IMR-90 (cell line): Measurements from ENCODE around the gene PAK4. TPM values are rescaled to one million over a fixed set of nuclear protein-coding genes. Genes with fewer than 3 reads are reported as not detected.

Experiments used
- ATAC-seq: fragments of 200-7000 bp; cut with Tn5 transposase; 2 replicates; pipeline ENCODE4 v1.9.1; 2020; ENCODE audit warnings: low read depth, mild to moderate bottlenecking, moderate library complexity
- BruUV-seq: library from RNA; stranded (reverse); fragments of 400-500 nt; replicated peaks from 2 replicates; lab custom pipeline; 2021; lab: Mats Ljungman, UMichigan
- CTCF ChIA-PET: fragments of 300-600 bp; formaldehyde crosslinking; extraction: SDS; loops from one replicate; lab custom pipeline; 2021; ENCODE audit warnings: antibody characterized with exemption; lab: Yijun Ruan, JAX
- POLR2A ChIA-PET: fragments of 300-600 bp; sonication (Branson Sonifier 250); formaldehyde crosslinking; loops from one replicate; lab custom pipeline; 2022; ENCODE audit warnings: antibody characterized with exemption; ENCODE audit not compliant: unreplicated experiment; lab: Charles Lee
- DNase-seq: peaks from one replicate; pipeline ENCODE4 v3.0.0; 2013
- H2AFZ ChIP-seq: replicated peaks from 2 replicates; pipeline ENCODE3; 2013; ENCODE audit warnings: low read length, mild to moderate bottlenecking; ENCODE audit not compliant: poor library complexity
- H2AK5ac ChIP-seq: 2 replicates; pipeline ENCODE4 v1.6.1; 2013; ENCODE audit warnings: low read depth, low read length, inconsistent platforms
- H2AK9ac ChIP-seq: replicated peaks from 2 replicates; pipeline ENCODE3; 2013; ENCODE audit warnings: mild to moderate bottlenecking, low read depth, low read length, moderate library complexity; ENCODE audit not compliant: poor library complexity
- H2BK120ac ChIP-seq: 2 replicates; pipeline ENCODE4 v1.6.1; 2013; ENCODE audit warnings: low read depth, low read length, inconsistent platforms
- H2BK15ac ChIP-seq: 3 replicates; pipeline ENCODE4 v1.6.1; 2013; ENCODE audit warnings: low read depth, low read length, inconsistent platforms
- H2BK20ac ChIP-seq: 2 replicates; pipeline ENCODE4 v1.6.1; 2013; ENCODE audit warnings: low read depth, mild to moderate bottlenecking, inconsistent platforms, low read length, moderate library complexity
- H2BK5ac ChIP-seq: 2 replicates; pipeline ENCODE4 v1.6.1; 2013; ENCODE audit warnings: mild to moderate bottlenecking, low read depth, low read length, inconsistent platforms; ENCODE audit not compliant: poor library complexity, severe bottlenecking
- H3K14ac ChIP-seq: replicated peaks from 2 replicates; pipeline ENCODE4 v1.6.1; 2013; ENCODE audit warnings: low read depth, low read length, inconsistent platforms
- H3K18ac ChIP-seq: 2 replicates; pipeline ENCODE4 v1.6.1; 2013; ENCODE audit warnings: low read depth, low read length, control low read depth
- H3K23ac ChIP-seq: 2 replicates; pipeline ENCODE4 v1.6.1; 2013; ENCODE audit warnings: low read depth, low read length, inconsistent platforms
- H3K27ac ChIP-seq: 2 replicates; pipeline ENCODE4 v1.5.1; 2013; ENCODE audit warnings: mild to moderate bottlenecking, control low read depth, low read length; ENCODE audit not compliant: insufficient read depth
- H3K27me3 ChIP-seq: 2 replicates; pipeline ENCODE4 v1.6.1; 2013; ENCODE audit warnings: low read length; ENCODE audit not compliant: control insufficient read depth, insufficient read depth
- H3K36me3 ChIP-seq: 2 replicates; pipeline ENCODE4 v1.6.1; 2013; ENCODE audit warnings: low read length, mixed read lengths; ENCODE audit not compliant: control insufficient read depth, insufficient read depth
- H3K4ac ChIP-seq: 2 replicates; pipeline ENCODE4 v1.6.1; 2013; ENCODE audit warnings: low read depth, low read length, inconsistent platforms
- H3K4me1 ChIP-seq: 2 replicates; pipeline ENCODE4 v1.6.1; 2013; ENCODE audit warnings: low read length, mixed read lengths; ENCODE audit not compliant: control insufficient read depth, insufficient read depth
- H3K4me2 ChIP-seq: 2 replicates; pipeline ENCODE4 v1.6.1; 2013; ENCODE audit warnings: low read depth, mild to moderate bottlenecking, control low read depth, low read length, moderate library complexity
- H3K4me3 ChIP-seq: 2 replicates; pipeline ENCODE4 v1.5.1; 2013; ENCODE audit warnings: low read depth, mild to moderate bottlenecking, control low read depth, low read length, moderate library complexity; ENCODE audit not compliant: insufficient read depth
- H3K56ac ChIP-seq: 2 replicates; pipeline ENCODE4 v1.6.1; 2013; ENCODE audit warnings: low read length, inconsistent platforms; ENCODE audit not compliant: insufficient read depth; ENCODE audit errors: extremely low read depth
- H3K79me1 ChIP-seq, 2 experiments: 2 replicates each; pipeline ENCODE4 v1.6.1; 2013; ENCODE audit warnings: low read length in 2 of 2, inconsistent platforms in 1 of 2, low read depth in 1 of 2
- H3K9ac ChIP-seq: 2 replicates; pipeline ENCODE4 v1.6.1; 2013; ENCODE audit warnings: low read depth, low read length, control low read depth
- H3K9me1 ChIP-seq: 2 replicates; pipeline ENCODE4 v1.6.1; 2013; ENCODE audit warnings: low read length, inconsistent platforms; ENCODE audit not compliant: insufficient read depth
- H3K9me3 ChIP-seq: 2 replicates; pipeline ENCODE4 v1.6.1; 2013; ENCODE audit warnings: low read length; ENCODE audit not compliant: control insufficient read depth, insufficient read depth
- H4K20me1 ChIP-seq: 2 replicates; pipeline ENCODE4 v1.6.1; 2013; ENCODE audit warnings: low read length, inconsistent platforms; ENCODE audit not compliant: insufficient read depth
- H4K5ac ChIP-seq: 2 replicates; pipeline ENCODE4 v1.6.1; 2013; ENCODE audit warnings: mild to moderate bottlenecking, low read depth, low read length, control low read depth
- H4K8ac ChIP-seq, 2 experiments: 2 replicates each; pipeline ENCODE4 v1.6.1; 2013; ENCODE audit warnings: low read depth in 2 of 2, low read length in 2 of 2, control low read depth in 1 of 2, inconsistent platforms in 1 of 2
- H4K91ac ChIP-seq: 2 replicates; pipeline ENCODE4 v1.6.1; 2013; ENCODE audit warnings: low read depth, low read length, inconsistent platforms; ENCODE audit not compliant: insufficient read depth
- CTCF ChIP-seq: conservative IDR thresholded peaks from 2 replicates; pipeline ENCODE4 v1.5.1; 2012; ENCODE audit warnings: mild to moderate bottlenecking, low read depth, low read length, improper control_type of control experiment
- ELK1 ChIP-seq: fragments of 150-350 bp; IDR thresholded peaks from 2 replicates; pipeline ENCODE4 v1.6.1; 2016; ENCODE audit warnings: low read depth, mild to moderate bottlenecking, low read length, moderate library complexity, borderline replicate concordance
- MXI1 ChIP-seq: IDR thresholded peaks from 2 replicates; pipeline ENCODE4 v1.6.1; 2012; ENCODE audit warnings: low read depth, mild to moderate bottlenecking, low read length, moderate library complexity, borderline replicate concordance
- POLR2A ChIP-seq: IDR thresholded peaks from 2 replicates; pipeline ENCODE4 v1.6.1; 2012; ENCODE audit warnings: mild to moderate bottlenecking, low read depth, low read length
- RAD21 ChIP-seq: IDR thresholded peaks from 2 replicates; pipeline ENCODE4 v1.6.1; 2012; ENCODE audit warnings: low read length, improper control_type of control experiment
- WGBS, 2 experiments: methylation state at CpG; one replicate each; pipeline versions ENCODE4 v1.1.5 to v1.1.7; 2013; ENCODE audit warnings: missing lambda C conversion rate in 2 of 2; ENCODE audit not compliant: insufficient read length in 1 of 2; ENCODE audit errors: extremely low coverage in 2 of 2; 5-methylcytosine and 5-hydroxymethylcytosine counted together
- dilution Hi-C: fragments of 300-500 bp; cut with HindIII; formaldehyde crosslinking; loops from one replicate; pipeline ENCODE4 v1.14.3; 2018; ENCODE audit warnings: low sequenced_read_pairs; ENCODE audit not compliant: unreplicated experiment
- in situ Hi-C: fragments of 300-500 bp; cut with MboI; formaldehyde crosslinking; loops from 3 replicates; pipeline ENCODE4 v1.14.3; 2019; ENCODE audit warnings: low sequenced_read_pairs, inconsistent platforms, mixed read lengths
- intact Hi-C: fragments of 100-400 bp; cut with micrococcal nuclease; formaldehyde crosslinking; loops from 2 replicates; pipeline ENCODE4 v1.10.0; 2022
- polyA plus RNA-seq, 3 experiments: library from polyadenylated mRNA; depleted of rRNA; stranded (reverse); fragments of >200 nt; gene quantifications; 2 replicates each; pipeline ENCODE4 v1.2.3, GENCODE V29; 2012; ENCODE audit warnings: low replicate concordance in 1 of 3
- total RNA-seq: library from RNA; depleted of rRNA; stranded (reverse); fragments of >200 nt; gene quantifications from 2 replicates; pipeline ENCODE4 v1.2.3, GENCODE V29; 2012

PAK4 gene
- total and polyA plus RNA-seq, 2 of the 4 experiments (the other 2 are of a cell fraction) = 2.0 to 27.2 TPM

- DNase-seq (no peak), ATAC-seq (no peak)
- Histone ChIP-seq H3K4ac (no peak overlapping the region), H3K9me1 (peaks cover 28% of the 10 kb centered on the region), H2AK9ac (peak overlapping the region; percentile 28), H3K36me3 (no peaks in the 10 kb centered on the region), H3K23ac (no peak overlapping the region), H3K4me2 (no peak overlapping the region), H2BK5ac (no peak overlapping the region), H4K5ac (no peak overlapping the region), H4K91ac (no peak overlapping the region), H4K20me1 (peaks cover 49% of the 10 kb centered on the region), H3K9me3 (no peaks in the 10 kb centered on the region), H2BK120ac (no peak overlapping the region), H3K4me1 (peaks cover 20% of the 10 kb centered on the region), H3K79me1 (peaks cover 43 to 80% of the 10 kb centered on the region in 2 experiments), H3K56ac (no peak overlapping the region), H4K8ac (no peak overlapping the region), H3K4me3 (no peak overlapping the region), H2BK15ac (no peak overlapping the region), H2AK5ac (no peak overlapping the region), H3K9ac (no peak overlapping the region), H3K27ac (no peak overlapping the region), H2AFZ (no peak overlapping the region), H3K18ac (no peak overlapping the region), H3K14ac (no peak overlapping the region), H2BK20ac (no peak overlapping the region), H3K27me3 (no peaks in the 10 kb centered on the region)
- dilution Hi-C loops (no loop called here), in situ Hi-C loops (no loop called here), intact Hi-C loops (no loop called here)
- WGBS, 2 experiments = 80% methylated on average over 4 of the region's 11 CpGs; no CpG with 5 or more reads in 1 of the 2 experiments
- ChIA-PET POLR2A (no interaction called here), CTCF (interaction anchor here (1.1 kb wide), 1 partner anchor 33 kb away, joined by 3 read pairs; no protein-coding TSS in a partner anchor)
- no TSS peak for BruUV-seq
- no peak for TF ChIP-seq MXI1
- no peak for TF ChIP-seq ELK1
- TF ChIP-seq CTCF = no peak
- no peak for TF ChIP-seq RAD21
- no peak for TF ChIP-seq POLR2A
Observed at GRCh38 chr19:39155114-39155700, 29.6 kb downstream of the PAK4 start.
